ENCODE data around the gene PROKR1.

PROKR1 gene

DNA sequence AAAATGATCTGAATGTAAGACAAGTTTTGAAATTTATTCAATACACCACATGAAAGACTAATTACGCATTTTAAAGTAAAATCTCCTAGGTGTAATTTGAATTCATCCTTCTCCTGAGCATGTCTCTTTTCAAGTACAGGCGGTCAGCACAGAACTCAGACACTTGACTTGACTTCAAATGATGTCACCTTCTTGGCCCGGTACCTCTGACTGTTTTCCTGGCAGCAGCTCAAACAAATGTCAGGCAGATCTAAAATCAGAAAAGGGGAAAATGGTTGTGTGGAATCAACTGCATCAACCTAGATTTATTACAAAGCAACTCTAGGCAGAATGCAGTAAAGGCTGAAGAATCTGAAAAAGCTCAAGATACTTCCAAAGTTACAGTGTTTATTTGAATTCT, 11.4 kb upstream of the PROKR1 start:
- Mint-ChIP-seq H3K4me3 (no peak overlapping the region), H3K36me3 (ENCODE audit: low read depth) (no peaks in the 10 kb centered on the region), H3K27me3 (peaks cover 29% of the 10 kb centered on the region), H3K9me3 (peaks cover 3% of the 10 kb centered on the region), H3K4me1 (ENCODE audit: low read depth) (no peaks in the 10 kb centered on the region), H3K27ac (no peak overlapping the region)
- no peak for DNase-seq

DNA sequence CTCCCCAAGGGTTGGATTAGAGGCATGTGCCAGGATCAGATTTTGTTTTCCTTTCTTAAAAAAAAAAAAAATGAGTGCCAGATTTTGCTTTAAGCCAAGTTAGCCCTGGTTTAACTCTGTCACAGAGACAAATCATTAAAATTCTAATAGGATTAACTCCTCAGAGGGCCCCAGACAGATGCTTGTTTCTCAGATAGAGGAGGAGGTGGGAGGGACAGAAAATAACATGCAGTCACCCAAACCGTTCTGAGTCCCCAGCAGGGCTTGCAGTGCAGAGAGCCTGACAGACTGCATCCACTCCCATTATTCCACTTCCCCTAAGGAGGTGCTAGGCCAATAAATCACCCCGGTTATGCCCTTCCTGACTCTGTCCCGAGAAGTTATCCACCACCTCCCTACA, 6.3 kb upstream of the PROKR1 start:
- H3K27ac Mint-ChIP-seq: no peak overlapping the region
- peaks cover 9% of the 10 kb centered on the region for H3K9me3 Mint-ChIP-seq
- H3K4me1 Mint-ChIP-seq (ENCODE audit: low read depth): peaks cover 8% of the 10 kb centered on the region
- no peaks in the 10 kb centered on the region for H3K36me3 Mint-ChIP-seq (ENCODE audit: low read depth)
- peaks cover 43% of the 10 kb centered on the region for H3K27me3 Mint-ChIP-seq
- DNase-seq: no peak
- H3K4me3 Mint-ChIP-seq: no peak overlapping the region

DNA sequence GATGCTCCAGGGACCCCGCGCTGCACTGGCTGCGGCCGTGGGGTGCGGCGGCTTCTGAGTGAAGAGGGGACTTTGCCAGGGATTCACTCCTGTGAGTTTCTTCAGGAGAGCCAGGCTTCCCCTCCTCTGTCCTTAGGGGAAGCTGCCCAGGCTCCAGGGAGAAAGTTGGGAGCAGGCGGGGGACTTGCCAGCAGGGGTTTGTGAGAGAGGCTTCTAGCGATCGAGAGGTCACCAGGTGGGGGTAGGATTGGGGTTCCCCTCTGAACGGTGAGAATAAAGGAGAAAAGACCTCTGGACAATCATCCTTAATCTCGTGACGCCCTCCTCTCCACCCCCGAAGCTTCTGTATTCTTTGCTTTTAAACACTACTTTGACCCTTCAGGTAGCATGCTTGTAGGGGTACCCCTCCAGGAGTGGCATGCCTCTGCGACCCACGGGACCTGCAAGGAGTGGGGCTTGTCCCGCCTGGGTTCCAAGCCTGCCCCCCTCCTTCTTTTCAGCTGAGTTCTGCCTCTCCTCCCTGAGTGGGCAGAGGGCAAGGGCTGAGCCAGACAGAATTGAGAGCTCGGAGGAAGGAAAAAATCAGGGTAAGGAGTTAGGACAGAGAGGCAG, 601 bp downstream of the PROKR1 start:
- Mint-ChIP-seq H3K4me1 (ENCODE audit: low read depth) (peaks cover 21% of the 10 kb centered on the region), H3K9me3 (peaks cover 9% of the 10 kb centered on the region), H3K36me3 (ENCODE audit: low read depth) (no peaks in the 10 kb centered on the region), H3K27me3 (peaks cover 81% of the 10 kb centered on the region), H3K4me3 (peak overlapping the region; percentile 48), H3K27ac (no peak overlapping the region)
- no peak for DNase-seq

DNA sequence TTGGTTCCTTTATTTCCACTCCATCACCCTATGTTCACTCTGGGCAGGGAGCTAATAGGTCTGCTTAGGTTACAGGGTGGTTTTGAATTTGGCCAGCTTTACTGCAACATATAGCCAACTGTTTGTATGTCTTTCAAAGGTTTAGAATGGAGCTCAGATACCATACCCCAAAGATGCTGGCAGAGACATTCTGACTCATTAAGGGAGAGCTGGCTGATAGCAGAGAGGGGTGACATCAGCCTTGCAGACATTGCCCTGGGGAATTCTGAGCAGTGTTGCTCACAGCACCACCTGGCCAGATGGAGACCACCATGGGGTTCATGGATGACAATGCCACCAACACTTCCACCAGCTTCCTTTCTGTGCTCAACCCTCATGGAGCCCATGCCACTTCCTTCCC, 2.1 kb downstream of the PROKR1 start:
- no peaks in the 10 kb centered on the region for H3K36me3 Mint-ChIP-seq (ENCODE audit: low read depth)
- no peak overlapping the region for H3K4me3 Mint-ChIP-seq
- H3K27me3 Mint-ChIP-seq: peaks cover 77% of the 10 kb centered on the region
- peaks cover 19% of the 10 kb centered on the region for H3K4me1 Mint-ChIP-seq (ENCODE audit: low read depth)
- H3K27ac Mint-ChIP-seq: no peak overlapping the region
- peaks cover 9% of the 10 kb centered on the region for H3K9me3 Mint-ChIP-seq
- no peak for DNase-seq

DNA sequence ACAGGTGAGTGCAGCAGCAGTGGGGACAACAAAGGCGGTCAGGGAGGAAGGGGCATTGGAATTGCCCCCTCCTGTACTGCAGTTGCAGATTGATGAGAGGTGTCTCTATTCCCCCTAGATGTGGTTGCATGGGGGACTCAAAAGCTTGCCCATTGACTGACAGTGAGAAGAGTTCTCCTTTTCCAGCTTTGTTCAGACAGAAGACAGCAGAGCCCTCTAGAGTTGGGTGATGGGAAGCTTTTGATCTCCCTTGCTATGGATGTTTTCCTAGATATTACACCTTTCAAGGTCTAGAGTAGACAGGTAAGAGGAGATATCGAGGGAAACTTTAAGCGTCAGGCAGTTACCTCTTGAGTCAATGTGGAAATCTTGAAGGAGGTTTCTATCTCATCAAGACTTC, 2.9 kb downstream of the PROKR1 start:
- no peak for DNase-seq
- no peak overlapping the region for H3K27ac Mint-ChIP-seq
- H3K27me3 Mint-ChIP-seq: peaks cover 69% of the 10 kb centered on the region
- peaks cover 21% of the 10 kb centered on the region for H3K4me1 Mint-ChIP-seq (ENCODE audit: low read depth)
- no peaks in the 10 kb centered on the region for H3K36me3 Mint-ChIP-seq (ENCODE audit: low read depth)
- H3K9me3 Mint-ChIP-seq: peaks cover 3% of the 10 kb centered on the region
- H3K4me3 Mint-ChIP-seq: no peak overlapping the region

DNA sequence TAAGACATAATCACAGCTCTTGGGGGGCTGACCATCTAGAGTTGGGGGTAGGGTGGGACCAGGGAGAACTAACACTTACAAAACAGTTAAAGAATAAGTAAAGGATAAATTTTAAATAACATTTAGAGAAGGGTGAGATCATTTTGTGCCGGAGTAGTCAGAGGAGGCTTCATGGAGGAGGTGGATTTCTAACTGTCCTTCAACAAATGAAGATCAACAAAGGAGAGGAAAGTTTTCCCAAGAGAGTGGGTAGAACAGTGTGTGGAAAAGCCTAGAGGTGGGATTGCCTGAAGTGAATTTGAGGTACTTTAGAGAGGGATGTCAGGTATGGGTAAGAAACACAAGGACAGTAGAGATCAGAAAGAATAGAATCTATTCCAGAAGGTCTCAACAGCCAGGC, 7.3 kb downstream of the PROKR1 start:
- Mint-ChIP-seq H3K27me3 (peaks cover 36% of the 10 kb centered on the region), H3K4me1 (ENCODE audit: low read depth) (peaks cover 51% of the 10 kb centered on the region), H3K4me3 (no peak overlapping the region), H3K27ac (no peak overlapping the region), H3K9me3 (no peaks in the 10 kb centered on the region), H3K36me3 (ENCODE audit: low read depth) (no peaks in the 10 kb centered on the region)
- no peak for DNase-seq

DNA sequence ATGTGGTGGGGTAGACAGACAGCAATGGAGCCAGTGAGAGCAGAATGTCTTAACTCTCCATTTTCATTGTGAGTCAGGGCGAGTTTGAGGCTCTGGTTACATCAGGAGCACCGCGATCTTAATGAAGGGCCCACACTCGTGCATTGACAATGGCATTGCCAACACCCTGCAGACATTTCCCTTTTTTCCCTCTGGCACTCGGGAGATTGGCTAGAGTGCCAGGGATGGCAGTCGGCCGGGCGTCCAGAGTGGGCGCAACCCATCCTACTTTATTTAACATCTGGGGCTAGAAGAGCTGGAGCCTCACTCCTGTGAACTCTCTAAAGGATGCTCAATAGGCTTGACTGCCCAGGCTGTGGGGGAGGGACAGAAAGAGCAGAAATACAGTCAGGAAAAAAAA, 9.7 kb downstream of the PROKR1 start:
- Mint-ChIP-seq H3K4me1 (ENCODE audit: low read depth) (peaks cover 44% of the 10 kb centered on the region), H3K27ac (peak overlapping the region; percentile 92), H3K4me3 (peak overlapping the region; percentile 0), H3K9me3 (no peaks in the 10 kb centered on the region), H3K27me3 (peaks cover 28% of the 10 kb centered on the region), H3K36me3 (ENCODE audit: low read depth) (no peaks in the 10 kb centered on the region)
- DNase-seq: peak; percentile 46

DNA sequence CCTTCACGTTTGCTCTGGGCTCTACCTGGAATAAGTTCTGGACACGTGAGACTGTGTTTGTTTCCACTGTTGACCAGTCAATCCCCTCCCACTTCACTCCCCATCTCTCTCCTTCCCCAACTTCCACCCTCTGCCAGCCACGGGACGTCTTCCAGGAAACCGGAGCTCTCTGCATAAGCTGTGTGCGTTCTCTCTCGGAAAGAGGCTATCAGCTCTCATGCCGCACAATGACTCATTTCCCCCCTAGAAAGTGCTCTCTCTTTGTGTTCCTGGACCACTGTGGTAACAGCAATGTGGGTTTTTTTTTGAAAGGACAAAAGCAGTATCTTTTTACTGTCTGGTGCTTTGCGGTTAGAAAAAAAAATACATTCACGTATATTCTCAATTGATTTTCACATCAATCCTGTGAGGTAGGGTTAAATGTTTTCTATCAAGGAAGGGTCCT, 10.2 kb downstream of the PROKR1 start:
- Mint-ChIP-seq H3K4me1 (ENCODE audit: low read depth) (peaks cover 46% of the 10 kb centered on the region), H3K9me3 (no peaks in the 10 kb centered on the region), H3K4me3 (peak overlapping the region; percentile 37), H3K36me3 (ENCODE audit: low read depth) (no peaks in the 10 kb centered on the region), H3K27ac (peak overlapping the region; percentile 92), H3K27me3 (peaks cover 28% of the 10 kb centered on the region)
- DNase-seq: peak; percentile 60

DNA sequence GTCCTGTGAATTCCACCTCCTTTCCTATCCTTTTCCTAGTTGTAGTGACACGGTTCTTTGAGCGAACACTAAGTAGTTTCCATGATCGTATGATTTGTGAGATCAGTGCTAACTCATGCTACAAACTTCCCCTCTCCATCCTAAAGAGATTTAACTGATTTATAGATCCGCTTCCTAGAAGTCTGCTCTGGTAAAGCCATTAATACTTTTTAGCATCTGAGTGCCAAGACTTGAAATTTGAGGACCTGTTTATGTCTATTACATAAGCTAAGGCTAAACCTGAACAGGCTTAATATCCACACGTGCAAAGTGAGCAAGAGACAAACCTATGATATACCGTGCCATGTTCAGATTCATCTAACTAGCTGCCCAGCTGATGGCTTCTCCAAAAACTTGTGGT, 14.9 kb downstream of the PROKR1 start:
- Mint-ChIP-seq H3K36me3 (ENCODE audit: low read depth) (no peaks in the 10 kb centered on the region), H3K9me3 (no peaks in the 10 kb centered on the region), H3K27ac (no peak overlapping the region)

DNA sequence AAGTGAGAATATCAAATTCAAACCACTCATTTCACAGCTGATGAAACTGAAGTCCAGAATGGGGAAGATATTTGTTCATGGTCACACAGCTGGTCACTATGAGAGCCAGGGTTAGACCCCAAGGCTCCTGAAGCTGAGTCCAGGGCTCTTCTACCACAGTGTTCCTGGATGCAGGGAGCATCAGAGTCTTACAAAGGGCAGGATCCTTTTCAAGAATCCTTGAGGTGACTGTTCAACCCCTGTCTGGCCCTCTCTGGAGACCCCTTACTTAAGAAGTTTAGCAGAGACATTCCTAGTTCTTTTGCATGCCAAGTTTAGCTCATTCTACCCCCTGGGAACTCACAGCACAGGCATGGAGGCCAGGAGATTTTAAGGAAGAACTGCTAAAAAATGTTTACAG, 15.7 kb downstream of the PROKR1 start:
- no peak for DNase-seq
- H3K4me3 Mint-ChIP-seq: no peak overlapping the region
- H3K9me3 Mint-ChIP-seq: no peaks in the 10 kb centered on the region
- H3K36me3 Mint-ChIP-seq (ENCODE audit: low read depth): no peaks in the 10 kb centered on the region
- peaks cover 41% of the 10 kb centered on the region for H3K4me1 Mint-ChIP-seq (ENCODE audit: low read depth)
- H3K27me3 Mint-ChIP-seq: peaks cover 39% of the 10 kb centered on the region
- H3K27ac Mint-ChIP-seq: no peak overlapping the region

More for the DNA sequence above, 14.9 kb downstream of the PROKR1 start:
- Mint-ChIP-seq H3K27me3 (peaks cover 35% of the 10 kb centered on the region), H3K4me1 (ENCODE audit: low read depth) (peaks cover 41% of the 10 kb centered on the region), H3K4me3 (no peak overlapping the region)
- DNase-seq: no peak

DNA sequence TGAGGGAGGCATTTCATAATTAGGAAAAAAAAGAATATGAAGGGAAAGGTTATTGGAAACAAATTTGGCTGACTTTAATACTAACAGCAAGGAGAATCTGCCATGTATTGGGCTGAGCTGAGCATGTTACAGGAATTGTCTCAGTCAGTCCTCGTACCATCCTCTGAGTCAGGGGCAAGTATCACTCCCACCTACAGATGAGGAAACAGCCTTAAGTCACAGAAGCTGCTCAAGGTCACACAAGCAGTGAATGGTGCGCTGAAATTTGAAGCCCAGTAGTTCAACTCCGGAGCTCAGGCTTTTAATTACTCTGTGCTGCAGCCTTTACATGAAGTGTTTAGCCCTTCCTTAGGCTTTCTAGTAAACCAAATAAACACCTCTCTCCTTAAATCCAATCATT, 17.3 kb downstream of the PROKR1 start:
- H3K9me3 Mint-ChIP-seq: no peaks in the 10 kb centered on the region
- H3K4me3 Mint-ChIP-seq: no peak overlapping the region
- no peak for DNase-seq
- H3K27ac Mint-ChIP-seq: no peak overlapping the region
- H3K36me3 Mint-ChIP-seq (ENCODE audit: low read depth): no peaks in the 10 kb centered on the region
- H3K4me1 Mint-ChIP-seq (ENCODE audit: low read depth): peaks cover 35% of the 10 kb centered on the region
- H3K27me3 Mint-ChIP-seq: peaks cover 44% of the 10 kb centered on the region

DNA sequence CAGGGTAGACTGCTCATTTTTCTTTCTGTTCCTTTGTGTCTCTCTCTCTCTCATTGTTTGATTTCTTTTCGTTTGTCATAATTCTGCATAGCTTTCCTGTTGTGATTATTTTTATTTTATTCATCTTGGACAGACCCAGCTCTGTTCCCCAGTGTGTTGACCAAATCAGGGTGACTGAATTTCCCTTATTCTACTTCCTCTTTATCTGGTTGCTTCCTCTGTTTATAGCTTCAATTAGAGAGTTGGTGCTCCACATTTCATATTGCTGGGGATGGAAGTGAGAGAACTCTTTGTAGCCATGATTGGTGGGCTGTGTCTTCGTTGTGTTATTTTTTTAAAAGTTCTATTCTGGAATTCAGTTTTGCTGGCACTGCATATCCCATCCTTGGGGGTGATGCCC, 19.1 kb downstream of the PROKR1 start:
- H3K36me3 Mint-ChIP-seq (ENCODE audit: low read depth): no peaks in the 10 kb centered on the region
- H3K27ac Mint-ChIP-seq: no peak overlapping the region
- peaks cover 5% of the 10 kb centered on the region for H3K9me3 Mint-ChIP-seq
- H3K4me1 Mint-ChIP-seq (ENCODE audit: low read depth): peaks cover 35% of the 10 kb centered on the region
- peaks cover 39% of the 10 kb centered on the region for H3K27me3 Mint-ChIP-seq
- DNase-seq: no peak
- no peak overlapping the region for H3K4me3 Mint-ChIP-seq

DNA sequence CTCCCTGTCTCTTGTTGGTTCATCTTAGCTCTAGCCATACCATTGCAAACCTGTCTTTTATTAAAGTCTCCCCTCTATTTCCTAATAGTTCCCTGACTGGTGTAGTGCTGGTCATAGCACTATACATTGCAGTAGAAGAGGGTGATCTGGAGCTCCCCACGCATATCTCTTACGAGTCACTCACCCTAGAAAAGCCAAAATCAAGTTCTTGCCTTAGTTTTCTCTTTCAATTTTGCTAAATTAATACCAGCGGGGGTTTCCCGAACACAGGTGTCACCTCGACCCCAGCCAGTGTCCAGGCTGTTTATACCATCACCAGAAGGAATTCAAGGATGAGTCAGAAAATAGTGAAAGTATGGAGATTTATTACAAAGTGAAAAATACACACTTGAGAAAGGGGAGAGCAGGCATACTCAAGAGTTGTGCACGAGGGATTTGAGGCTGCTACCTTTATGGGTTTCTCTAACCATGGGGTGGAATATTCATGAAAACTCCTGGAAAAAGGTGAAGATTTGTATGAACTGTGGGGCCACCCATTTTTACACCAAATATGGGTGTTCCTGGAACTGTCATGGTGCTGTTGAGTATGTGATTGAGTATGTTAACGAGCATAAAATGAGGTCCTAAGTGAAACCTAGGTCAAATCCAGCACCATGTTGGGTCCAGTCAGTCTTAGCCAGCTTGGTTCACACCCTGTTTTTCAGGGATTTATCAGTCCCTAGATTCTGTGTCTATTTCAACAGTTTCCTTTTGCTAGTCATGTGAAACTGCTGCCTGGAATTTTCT, 20.2 kb downstream of the PROKR1 start:
- DNase-seq: no peak
- Mint-ChIP-seq H3K27ac (peak overlapping the region; percentile 12), H3K27me3 (peaks cover 31% of the 10 kb centered on the region), H3K4me3 (no peak overlapping the region), H3K9me3 (peaks cover 5% of the 10 kb centered on the region), H3K36me3 (ENCODE audit: low read depth) (no peaks in the 10 kb centered on the region), H3K4me1 (ENCODE audit: low read depth) (peaks cover 34% of the 10 kb centered on the region)

DNA sequence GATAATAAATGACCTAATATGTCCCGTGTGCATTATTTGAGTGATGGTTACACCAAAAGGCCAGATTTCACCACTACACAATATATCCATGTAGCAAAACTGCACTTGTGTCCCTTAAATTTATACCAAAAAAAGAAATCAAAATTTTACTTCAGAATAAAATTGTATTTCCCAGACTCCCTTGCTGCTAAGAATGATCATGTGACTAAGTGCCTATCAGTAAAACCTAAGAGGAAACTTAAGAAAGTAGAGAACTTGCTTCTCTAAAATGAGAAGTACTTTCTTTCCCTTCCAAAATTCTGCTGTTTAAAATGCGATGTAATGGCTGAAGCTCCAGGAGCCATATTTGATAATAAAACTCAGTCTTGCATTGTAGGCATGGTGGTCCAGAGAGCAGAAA, 24.0 kb downstream of the PROKR1 start:
- no peak overlapping the region for H3K4me3 Mint-ChIP-seq

DNA sequence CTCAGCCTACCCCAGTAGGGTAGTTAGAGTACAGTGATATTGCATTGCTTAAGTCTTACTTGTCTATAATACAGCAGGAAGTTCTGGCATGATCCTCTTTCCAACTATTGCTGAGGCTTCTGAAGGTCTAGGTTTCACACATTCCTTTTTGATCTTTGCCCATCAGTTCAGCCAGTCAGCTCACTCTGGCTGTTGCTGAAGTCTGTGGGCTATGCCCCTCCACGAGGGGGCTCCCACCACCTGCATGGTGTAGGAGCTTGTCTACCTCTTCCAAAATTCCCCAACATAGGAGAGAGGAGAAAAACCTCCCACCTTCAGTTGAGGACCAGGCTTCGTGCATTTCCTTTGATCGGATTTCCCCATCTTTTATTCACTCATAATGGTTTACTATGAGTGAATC, 26.3 kb downstream of the PROKR1 start:
- H3K27ac Mint-ChIP-seq: no peak overlapping the region
- H3K9me3 Mint-ChIP-seq: peaks cover 5% of the 10 kb centered on the region
- peaks cover 20% of the 10 kb centered on the region for H3K27me3 Mint-ChIP-seq
- H3K4me3 Mint-ChIP-seq: no peak overlapping the region
- H3K4me1 Mint-ChIP-seq (ENCODE audit: low read depth): no peaks in the 10 kb centered on the region
- no peak for DNase-seq
- no peaks in the 10 kb centered on the region for H3K36me3 Mint-ChIP-seq (ENCODE audit: low read depth)

More for the DNA sequence above, 24.0 kb downstream of the PROKR1 start:
- peaks cover 20% of the 10 kb centered on the region for H3K4me1 Mint-ChIP-seq (ENCODE audit: low read depth)
- H3K27me3 Mint-ChIP-seq: peaks cover 30% of the 10 kb centered on the region
- DNase-seq: no peak
- no peaks in the 10 kb centered on the region for H3K36me3 Mint-ChIP-seq (ENCODE audit: low read depth)
- no peak overlapping the region for H3K27ac Mint-ChIP-seq
- peaks cover 5% of the 10 kb centered on the region for H3K9me3 Mint-ChIP-seq
